ENCODE results near the gene CYP26C1. TPM values are rescaled to one million over a fixed set of nuclear protein-coding genes. Genes with fewer than 3 reads are reported as not detected.

Gene CYP26C1, protein sequence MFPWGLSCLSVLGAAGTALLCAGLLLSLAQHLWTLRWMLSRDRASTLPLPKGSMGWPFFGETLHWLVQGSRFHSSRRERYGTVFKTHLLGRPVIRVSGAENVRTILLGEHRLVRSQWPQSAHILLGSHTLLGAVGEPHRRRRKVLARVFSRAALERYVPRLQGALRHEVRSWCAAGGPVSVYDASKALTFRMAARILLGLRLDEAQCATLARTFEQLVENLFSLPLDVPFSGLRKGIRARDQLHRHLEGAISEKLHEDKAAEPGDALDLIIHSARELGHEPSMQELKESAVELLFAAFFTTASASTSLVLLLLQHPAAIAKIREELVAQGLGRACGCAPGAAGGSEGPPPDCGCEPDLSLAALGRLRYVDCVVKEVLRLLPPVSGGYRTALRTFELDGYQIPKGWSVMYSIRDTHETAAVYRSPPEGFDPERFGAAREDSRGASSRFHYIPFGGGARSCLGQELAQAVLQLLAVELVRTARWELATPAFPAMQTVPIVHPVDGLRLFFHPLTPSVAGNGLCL
- not detected for total RNA-seq

DNA sequence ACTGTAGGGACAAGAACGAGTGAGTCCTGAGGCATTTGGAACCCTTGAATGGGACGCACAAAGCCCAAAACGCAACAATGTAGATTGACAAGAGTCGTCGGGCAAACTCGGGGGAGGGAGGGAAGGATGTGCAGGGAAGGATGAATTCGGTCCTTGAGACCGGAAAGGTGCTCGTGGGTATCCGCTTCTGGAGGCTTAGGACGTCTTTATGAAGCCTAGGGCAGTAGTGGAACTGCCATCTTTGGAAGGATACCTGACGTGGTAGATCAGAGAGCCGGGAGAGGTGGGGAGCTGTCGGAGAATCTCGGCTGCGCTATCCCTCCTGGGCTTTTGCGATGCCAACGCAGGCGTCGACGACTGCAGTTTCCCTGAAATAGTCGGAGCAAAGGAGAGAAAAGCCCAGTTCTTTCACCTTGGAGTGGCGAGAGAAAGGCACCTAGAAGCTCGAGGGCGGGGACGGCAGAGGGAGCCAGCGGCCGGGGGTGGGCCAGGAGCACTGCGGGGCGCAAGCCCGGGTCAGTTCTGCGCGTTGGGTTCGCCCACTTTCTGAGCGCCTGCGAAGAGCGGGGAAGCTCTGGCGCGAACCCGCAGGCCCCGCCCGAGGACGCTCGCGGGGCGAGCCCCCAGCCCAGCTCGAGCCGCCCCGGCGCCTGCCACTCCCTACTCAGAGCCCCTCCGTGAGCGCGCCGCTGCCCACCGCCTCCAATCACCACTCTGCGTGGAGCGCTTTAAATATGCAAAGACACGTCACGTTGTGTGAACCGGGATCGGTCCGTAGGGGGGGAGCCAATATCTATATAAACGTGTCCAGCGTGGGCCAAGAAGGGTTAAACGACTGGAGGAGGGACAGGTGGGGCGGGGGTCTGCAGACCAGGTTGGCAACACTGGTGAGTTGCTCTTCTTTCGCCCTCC, at the start of gene CYP26C1:
Gene CYP26C1, plus strand, starts transcription at position 824 of the 912 bp plus-strand sequence. CDS start 466 bp downstream, outside the sequence.
- TF ChIP-seq, protein P1, sequence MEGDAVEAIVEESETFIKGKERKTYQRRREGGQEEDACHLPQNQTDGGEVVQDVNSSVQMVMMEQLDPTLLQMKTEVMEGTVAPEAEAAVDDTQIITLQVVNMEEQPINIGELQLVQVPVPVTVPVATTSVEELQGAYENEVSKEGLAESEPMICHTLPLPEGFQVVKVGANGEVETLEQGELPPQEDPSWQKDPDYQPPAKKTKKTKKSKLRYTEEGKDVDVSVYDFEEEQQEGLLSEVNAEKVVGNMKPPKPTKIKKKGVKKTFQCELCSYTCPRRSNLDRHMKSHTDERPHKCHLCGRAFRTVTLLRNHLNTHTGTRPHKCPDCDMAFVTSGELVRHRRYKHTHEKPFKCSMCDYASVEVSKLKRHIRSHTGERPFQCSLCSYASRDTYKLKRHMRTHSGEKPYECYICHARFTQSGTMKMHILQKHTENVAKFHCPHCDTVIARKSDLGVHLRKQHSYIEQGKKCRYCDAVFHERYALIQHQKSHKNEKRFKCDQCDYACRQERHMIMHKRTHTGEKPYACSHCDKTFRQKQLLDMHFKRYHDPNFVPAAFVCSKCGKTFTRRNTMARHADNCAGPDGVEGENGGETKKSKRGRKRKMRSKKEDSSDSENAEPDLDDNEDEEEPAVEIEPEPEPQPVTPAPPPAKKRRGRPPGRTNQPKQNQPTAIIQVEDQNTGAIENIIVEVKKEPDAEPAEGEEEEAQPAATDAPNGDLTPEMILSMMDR (IDR thresholded peaks at IDR 0.05), result no peak
- Histone ChIP-seq H3K27ac (no peak within 1 kb of the TSS), H3K9me3 (no peaks in the 10 kb centered on the region), H3K9ac (ENCODE audit: low read depth in 2 of 2, low read length in 2 of 2) (no peak within 1 kb of the TSS), H3K4me1 (peaks cover 8% of the 10 kb centered on the region), H3K36me3 (no peaks in the 10 kb centered on the region), H3K27me3 (peaks cover 49% of the 10 kb centered on the region), H3K4me3 (no peak within 1 kb of the TSS)
- no peak for DNase-seq
- intact Hi-C loops (cut with DNase I), result no loop called here

DNA sequence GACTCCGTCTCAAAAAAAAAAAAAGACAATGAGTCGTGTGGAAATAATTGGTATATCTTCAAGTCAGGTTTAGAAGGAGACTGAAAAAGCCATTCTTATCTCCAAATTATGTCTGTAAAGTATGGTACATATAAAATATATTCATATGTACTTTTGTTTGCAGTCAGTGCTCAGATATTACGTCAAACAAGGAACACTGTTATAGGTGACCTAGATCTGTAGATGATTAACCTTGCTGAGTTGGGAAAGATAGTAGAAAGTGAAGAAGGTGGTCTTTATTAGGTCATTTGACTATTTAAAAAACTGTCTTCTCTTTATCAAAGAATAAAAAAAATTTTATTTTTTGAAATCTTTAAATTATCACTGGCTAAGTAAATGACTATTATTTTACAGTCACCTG, 44.9 kb upstream of the CYP26C1 start:
- H3K4me3 ChIP-seq, result no peak overlapping the region
- H3K9ac ChIP-seq (ENCODE audit: low read depth in 2 of 2, low read length in 2 of 2), result no peak overlapping the region
- no peak for DNase-seq
- no peaks in the 10 kb centered on the region for H3K27me3 ChIP-seq
- no peaks in the 10 kb centered on the region for H3K4me1 ChIP-seq
- H3K27ac ChIP-seq, result no peak overlapping the region
- TF ChIP-seq, protein P1 (IDR thresholded peaks at IDR 0.05), result no peak
- H3K36me3 ChIP-seq, result no peaks in the 10 kb centered on the region
- intact Hi-C loops (cut with DNase I), result no loop called here
- H3K9me3 ChIP-seq, result no peaks in the 10 kb centered on the region

DNA sequence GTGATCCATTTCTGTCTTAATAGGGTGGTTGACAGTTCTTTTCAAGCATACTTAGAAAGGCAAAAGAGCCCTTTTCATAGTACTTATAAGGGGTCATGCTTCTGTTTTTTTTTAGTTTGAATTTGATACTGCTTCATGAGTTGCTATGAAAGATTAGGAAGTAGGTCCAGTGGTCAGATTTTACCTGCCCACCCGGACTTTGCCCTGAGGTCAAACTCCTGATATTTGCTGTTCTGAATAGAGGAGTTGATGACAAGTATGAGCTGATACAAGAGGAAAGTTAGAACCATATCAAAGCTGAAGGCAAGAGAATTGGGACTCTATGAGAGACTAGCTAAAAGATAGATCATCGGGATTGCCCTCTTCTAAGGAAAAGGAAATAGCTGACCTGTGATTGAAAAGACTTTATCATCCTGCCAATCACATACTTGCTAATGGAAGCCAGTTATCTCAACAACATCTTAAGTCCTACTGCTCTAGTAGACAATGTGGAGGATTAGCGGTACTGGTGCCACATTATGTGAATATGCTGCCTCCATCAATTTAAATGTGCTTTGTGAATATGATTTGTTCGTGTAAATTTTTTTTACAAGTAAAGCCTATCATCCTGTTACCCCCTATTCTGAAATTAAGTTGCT, 37.5 kb upstream of the CYP26C1 start:
- intact Hi-C loops (cut with DNase I), result no loop called here
- H3K36me3 ChIP-seq, result no peaks in the 10 kb centered on the region
- DNase-seq, result no peak

DNA sequence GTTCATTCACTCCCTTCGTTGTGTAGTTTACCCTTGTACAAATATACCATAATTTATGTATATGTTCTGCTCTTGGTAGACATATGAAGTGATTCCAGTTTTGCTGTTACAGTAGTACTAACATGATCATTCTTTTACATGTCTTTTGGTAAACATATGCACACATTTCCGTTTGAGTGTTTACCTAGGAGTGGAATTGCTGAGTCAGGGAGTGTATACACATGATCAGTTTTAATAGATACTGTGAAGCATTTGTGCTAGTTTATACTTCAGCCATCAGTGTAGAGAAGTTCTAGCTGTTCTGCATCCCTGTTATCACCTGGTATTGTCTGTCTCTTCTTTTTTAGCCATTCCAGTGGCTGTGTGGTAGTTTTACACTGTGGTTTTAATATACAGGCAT, 34.5 kb upstream of the CYP26C1 start:
- Histone ChIP-seq H3K9me3 (no peaks in the 10 kb centered on the region), H3K4me3 (no peak overlapping the region), H3K27ac (no peak overlapping the region), H3K9ac (ENCODE audit: low read depth in 2 of 2, low read length in 2 of 2) (no peak overlapping the region), H3K27me3 (no peaks in the 10 kb centered on the region), H3K36me3 (no peaks in the 10 kb centered on the region), H3K4me1 (no peaks in the 10 kb centered on the region)
- intact Hi-C loops (cut with DNase I), result no loop called here
- TF ChIP-seq, protein P1 (IDR thresholded peaks at IDR 0.05), result no peak
- no peak for DNase-seq

More for the DNA sequence above, 37.5 kb upstream of the CYP26C1 start:
- no peak overlapping the region for H3K9ac ChIP-seq (ENCODE audit: low read depth in 2 of 2, low read length in 2 of 2)
- H3K4me3 ChIP-seq, result no peak overlapping the region
- H3K9me3 ChIP-seq, result no peaks in the 10 kb centered on the region
- no peak overlapping the region for H3K27ac ChIP-seq
- TF ChIP-seq, protein P1 (IDR thresholded peaks at IDR 0.05), result no peak
- no peaks in the 10 kb centered on the region for H3K4me1 ChIP-seq
- no peaks in the 10 kb centered on the region for H3K27me3 ChIP-seq

DNA sequence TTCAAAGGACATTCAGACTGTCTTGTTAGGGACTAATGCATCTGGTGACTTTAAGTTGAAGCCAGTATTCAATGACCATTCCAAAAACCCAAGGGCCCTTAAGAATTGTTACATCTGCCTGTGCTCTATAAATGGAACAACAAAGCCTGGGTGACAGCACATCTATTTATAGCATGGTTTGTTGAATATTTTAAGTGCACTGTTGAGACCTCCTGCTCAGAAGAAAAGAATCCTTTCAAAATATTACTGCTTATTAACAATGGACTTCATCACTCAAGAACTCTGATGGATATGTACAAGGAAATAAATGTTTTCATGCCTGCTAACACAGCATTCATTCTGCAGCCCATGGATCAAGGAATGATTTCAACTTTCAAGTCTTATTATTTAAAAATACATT, 33.1 kb upstream of the CYP26C1 start:
- Histone ChIP-seq H3K9me3 (no peaks in the 10 kb centered on the region), H3K27ac (no peak overlapping the region), H3K27me3 (no peaks in the 10 kb centered on the region), H3K9ac (ENCODE audit: low read depth in 2 of 2, low read length in 2 of 2) (no peak overlapping the region), H3K4me1 (no peaks in the 10 kb centered on the region), H3K36me3 (no peaks in the 10 kb centered on the region), H3K4me3 (no peak overlapping the region)
- TF ChIP-seq, protein P1 (IDR thresholded peaks at IDR 0.05), result no peak
- intact Hi-C loops (cut with DNase I), result no loop called here
- no peak for DNase-seq

Measured in colonic mucosa (tissue), 4 donors.